Measurements from ENCODE around the gene CYSTM1. TPM values are rescaled to one million over a fixed set of nuclear protein-coding genes. Genes with fewer than 3 reads are reported as not detected.

The CYSTM1 gene
- total RNA-seq, 2 experiments from 2014 or later: 8.6 to 10.3 TPM

GRCh38 chr5:140248414-140248813 is 73.4 kb downstream of the CYSTM1 start:
- DNase-seq: no peak
- Mint-ChIP-seq H3K4me1 (peaks cover 59% of the 10 kb centered on the region), H3K27ac (no peak overlapping the region), H3K9me3 (peaks cover 2% of the 10 kb centered on the region), H3K4me3 (no peak overlapping the region), H3K36me3 (ENCODE audit: low read depth) (peaks cover 38% of the 10 kb centered on the region), H3K27me3 (no peaks in the 10 kb centered on the region)
- ChIA-PET POLR2A (interaction anchor here (0.6 kb wide), 1 partner anchor 14 kb away, joined by 3 read pairs; no protein-coding TSS in a partner anchor), CTCF (interaction anchor here (1.4 to 7.6 kb wide), 5 partner anchors 47 to 113 kb away, joined by 3 to 88 read pairs (median 7); partner anchors contain the start of genes HBEGF and SLC4A9)

DNA sequence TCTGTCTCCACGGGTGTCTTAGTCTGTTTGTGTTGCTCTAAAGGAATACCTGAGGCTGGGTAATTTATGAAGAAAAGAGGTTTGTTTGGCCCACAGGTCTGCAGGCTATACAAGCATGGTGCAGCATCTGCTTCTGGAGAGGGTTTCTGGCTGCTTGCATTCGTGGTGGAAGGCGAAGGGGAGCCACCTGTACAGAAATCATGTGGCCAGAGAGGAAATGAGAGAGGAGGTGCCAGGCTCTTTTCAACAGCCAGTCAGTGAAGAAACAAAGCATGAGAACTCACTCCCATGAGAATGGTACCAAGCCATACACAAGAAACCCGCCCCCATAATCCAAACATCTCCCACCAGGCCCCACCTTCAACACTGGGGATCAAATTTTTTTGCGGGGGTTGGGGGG is 74.5 kb downstream of the CYSTM1 start:
- Mint-ChIP-seq H3K4me1 (peaks cover 56% of the 10 kb centered on the region), H3K27ac (peak overlapping the region; percentile 87)
- DNase-seq: no peak

DNA sequence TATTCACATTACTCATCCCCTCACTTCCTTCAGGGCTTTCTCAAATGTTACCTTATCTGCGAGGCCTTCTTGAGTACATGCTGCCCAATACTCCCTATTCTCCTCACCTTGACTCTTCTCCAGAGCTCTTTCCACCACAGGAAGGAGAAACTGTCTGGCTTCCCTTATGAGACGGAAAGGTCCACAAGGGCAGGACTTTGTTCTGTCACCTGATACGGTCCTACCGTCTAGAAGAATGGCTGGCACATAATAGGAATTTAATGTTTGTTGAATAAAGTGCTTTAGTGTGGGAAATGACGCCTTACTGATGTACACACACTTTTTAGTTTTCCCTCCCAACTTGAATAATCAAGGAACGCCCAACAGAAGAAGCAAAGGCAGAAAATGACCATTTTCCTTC is 75.4 kb downstream of the CYSTM1 start:
- Mint-ChIP-seq H3K4me1 (peaks cover 48% of the 10 kb centered on the region), H3K27ac (peak overlapping the region; percentile 87), H3K27me3 (no peaks in the 10 kb centered on the region), H3K4me3 (no peak overlapping the region), H3K36me3 (ENCODE audit: low read depth) (peaks cover 30% of the 10 kb centered on the region), H3K9me3 (peaks cover 2% of the 10 kb centered on the region)
- ChIA-PET CTCF (interaction anchor here (1.4 to 3.1 kb wide), 5 partner anchors 9 to 113 kb away, joined by 4 to 19 read pairs (median 5); partner anchors contain the start of gene HBEGF), POLR2A (no interaction called here)
- no peak for DNase-seq

More for the DNA sequence above, 74.5 kb downstream of the CYSTM1 start:
- Mint-ChIP-seq H3K9me3 (peaks cover 2% of the 10 kb centered on the region), H3K4me3 (no peak overlapping the region), H3K27me3 (no peaks in the 10 kb centered on the region), H3K36me3 (ENCODE audit: low read depth) (peaks cover 37% of the 10 kb centered on the region)
- POLR2A ChIA-PET: no interaction called here
- CTCF ChIA-PET: interaction anchor here (2.7 kb wide), 1 partner anchor 97 kb away, joined by 10 read pairs; the partner anchor contains the start of gene HBEGF

- H3K4me1 Mint-ChIP-seq: peaks cover 36% of the 10 kb centered on the region
- peak; percentile 80 for DNase-seq
- H3K4me3 Mint-ChIP-seq: peak overlapping the region; percentile 53
- peaks cover 2% of the 10 kb centered on the region for H3K9me3 Mint-ChIP-seq
- peak overlapping the region; percentile 85 for H3K27ac Mint-ChIP-seq
- ChIA-PET POLR2A (interaction anchor here (0.5 kb wide), 1 partner anchor 52 kb away, joined by 4 read pairs; no protein-coding TSS in a partner anchor), CTCF (interaction anchor here (0.7 to 8.2 kb wide), 8 partner anchors 7 to 383 kb away, joined by 3 to 59 read pairs (median 4); partner anchors contain the start of gene HBEGF)
- no peaks in the 10 kb centered on the region for H3K27me3 Mint-ChIP-seq
- peaks cover 28% of the 10 kb centered on the region for H3K36me3 Mint-ChIP-seq (ENCODE audit: low read depth)
Observed at GRCh38 chr5:140251527-140251973, 76.6 kb downstream of the CYSTM1 start.

DNA sequence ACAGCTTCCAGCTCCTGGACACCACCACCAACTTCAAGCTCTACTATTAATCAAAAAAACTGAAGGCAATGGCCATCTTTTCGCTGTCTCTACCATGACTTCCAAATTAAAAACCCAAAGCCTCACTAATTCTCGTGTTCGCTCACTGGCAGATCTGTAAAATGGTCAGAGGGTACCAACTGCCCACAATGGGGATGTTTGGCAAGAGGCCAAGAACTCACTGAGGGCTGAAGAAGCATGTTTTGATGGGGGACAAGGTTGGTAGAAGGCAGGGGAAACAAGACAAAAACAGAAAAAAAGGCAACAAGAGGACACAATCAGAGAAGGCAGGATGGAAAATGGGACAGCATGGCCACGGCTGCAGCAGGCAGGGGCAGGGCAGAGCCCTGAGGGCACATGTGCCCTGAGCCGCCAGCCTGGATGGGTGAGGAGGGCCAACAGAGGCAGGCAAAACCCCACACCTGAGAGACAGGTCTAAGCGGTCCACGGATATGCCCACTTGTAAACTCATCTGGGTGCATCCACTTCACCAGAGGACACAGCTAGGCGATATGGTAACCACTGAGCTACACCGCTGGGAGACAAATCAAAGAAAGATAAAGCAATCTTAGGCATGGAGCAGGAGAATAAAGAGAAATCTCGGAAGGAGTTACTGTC is 77.6 kb downstream of the CYSTM1 start:
- POLR2A ChIA-PET: no interaction called here
- CTCF ChIA-PET: interaction anchor here (0.6 to 8.2 kb wide), 8 partner anchors 8 to 644 kb away, joined by 3 to 59 read pairs (median 4); partner anchors contain the start of gene HBEGF
- Mint-ChIP-seq H3K36me3 (ENCODE audit: low read depth) (peaks cover 33% of the 10 kb centered on the region), H3K4me1 (peaks cover 33% of the 10 kb centered on the region), H3K9me3 (peaks cover 2% of the 10 kb centered on the region), H3K4me3 (no peak overlapping the region), H3K27ac (peak overlapping the region; percentile 85), H3K27me3 (no peaks in the 10 kb centered on the region)
- DNase-seq: no peak

- H3K27me3 Mint-ChIP-seq: no peaks in the 10 kb centered on the region
- ChIA-PET CTCF (interaction anchor here (0.6 to 8.2 kb wide), 5 partner anchors 10 to 104 kb away, joined by 4 to 59 read pairs (median 4); partner anchors contain the start of gene HBEGF), POLR2A (no interaction called here)
- peaks cover 2% of the 10 kb centered on the region for H3K9me3 Mint-ChIP-seq
- no peak overlapping the region for H3K4me3 Mint-ChIP-seq
- peaks cover 44% of the 10 kb centered on the region for H3K36me3 Mint-ChIP-seq (ENCODE audit: low read depth)
- peaks cover 38% of the 10 kb centered on the region for H3K4me1 Mint-ChIP-seq
- no peak for DNase-seq
- no peak overlapping the region for H3K27ac Mint-ChIP-seq
Observed at GRCh38 chr5:140253985-140254384, 79.0 kb downstream of the CYSTM1 start.

DNA sequence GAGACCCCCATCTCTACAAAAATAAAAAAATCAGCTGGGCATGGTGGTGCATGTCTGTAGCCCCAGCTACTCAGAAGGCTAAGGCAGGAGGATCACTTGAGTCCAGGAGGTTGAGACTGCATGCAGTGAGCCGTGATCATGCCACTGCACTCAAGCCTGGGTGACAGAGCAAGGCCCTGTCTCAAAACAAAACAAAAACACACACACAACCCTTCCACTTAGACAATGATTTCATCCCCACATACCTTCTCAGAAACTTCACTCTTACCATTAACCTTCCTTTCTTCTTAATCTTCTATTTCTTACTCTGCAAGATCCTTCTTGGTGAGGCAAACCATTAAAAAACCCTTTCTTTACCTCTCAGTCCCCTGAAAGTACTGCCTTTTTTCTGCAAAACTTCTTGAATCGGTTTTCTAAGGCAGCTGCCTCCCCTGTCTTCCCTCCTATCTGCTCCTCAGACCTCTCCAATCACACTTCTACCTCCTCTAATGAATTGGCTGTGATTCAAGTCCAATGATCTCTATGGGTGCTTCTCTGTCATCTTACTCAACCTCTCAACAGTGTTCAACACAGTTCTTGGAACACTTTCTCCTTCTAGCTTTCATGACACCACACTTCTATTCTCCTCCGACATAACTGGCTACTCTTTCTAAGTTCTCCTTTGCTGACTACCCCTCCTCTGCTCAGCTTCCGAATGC is 80.6 kb downstream of the CYSTM1 start:
- Mint-ChIP-seq H3K27ac (no peak overlapping the region), H3K36me3 (ENCODE audit: low read depth) (peaks cover 43% of the 10 kb centered on the region), H3K4me1 (peaks cover 37% of the 10 kb centered on the region), H3K9me3 (peaks cover 10% of the 10 kb centered on the region), H3K27me3 (no peaks in the 10 kb centered on the region), H3K4me3 (no peak overlapping the region)
- POLR2A ChIA-PET: no interaction called here
- no peak for DNase-seq
- CTCF ChIA-PET: interaction anchor here (1.0 to 8.2 kb wide), 5 partner anchors 9 to 383 kb away, joined by 3 to 59 read pairs (median 4); no protein-coding TSS in a partner anchor

GRCh38 chr5:140256726-140257125 is 81.7 kb downstream of the CYSTM1 start:
- no peak overlapping the region for H3K4me3 Mint-ChIP-seq
- no peak for DNase-seq
- peaks cover 44% of the 10 kb centered on the region for H3K4me1 Mint-ChIP-seq
- ChIA-PET CTCF (interaction anchor here (0.7 to 8.2 kb wide), 6 partner anchors 10 to 107 kb away, joined by 3 to 59 read pairs (median 4); no protein-coding TSS in a partner anchor), POLR2A (interaction anchor here (0.6 kb wide), 1 partner anchor 90 kb away, joined by 3 read pairs; the partner anchor contains the start of gene HBEGF)
- H3K9me3 Mint-ChIP-seq: peaks cover 10% of the 10 kb centered on the region
- H3K27ac Mint-ChIP-seq: no peak overlapping the region
- peaks cover 46% of the 10 kb centered on the region for H3K36me3 Mint-ChIP-seq (ENCODE audit: low read depth)
- H3K27me3 Mint-ChIP-seq: no peaks in the 10 kb centered on the region

- no peak for DNase-seq
- Mint-ChIP-seq H3K4me3 (no peak overlapping the region), H3K36me3 (ENCODE audit: low read depth) (peaks cover 49% of the 10 kb centered on the region), H3K27me3 (no peaks in the 10 kb centered on the region), H3K4me1 (peaks cover 53% of the 10 kb centered on the region), H3K9me3 (peaks cover 10% of the 10 kb centered on the region), H3K27ac (peak overlapping the region; percentile 80)
- CTCF ChIA-PET: interaction anchor here (0.6 to 8.2 kb wide), 5 partner anchors 11 to 91 kb away, joined by 3 to 59 read pairs (median 5); no protein-coding TSS in a partner anchor
- POLR2A ChIA-PET: no interaction called here
Observed at GRCh38 chr5:140258016-140258415, 83.0 kb downstream of the CYSTM1 start.

DNA sequence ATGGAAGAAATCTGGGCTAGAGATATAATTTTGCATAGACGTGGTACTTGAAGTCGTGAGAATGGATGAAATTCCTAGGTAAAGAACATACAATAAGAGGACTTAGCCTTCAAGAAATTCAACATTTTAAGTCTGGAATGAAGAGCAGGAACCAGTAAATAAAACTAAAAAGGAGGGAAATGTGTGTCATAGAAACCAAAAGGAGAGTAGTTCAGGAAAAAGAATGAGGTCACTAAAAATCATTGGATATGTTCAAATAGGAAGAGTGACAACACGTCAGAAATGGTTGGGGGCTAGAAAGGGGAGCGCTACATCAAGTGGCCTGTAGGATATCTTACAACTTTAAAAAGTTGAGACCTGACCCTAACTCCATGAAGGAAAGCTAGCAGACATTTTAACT is 83.9 kb downstream of the CYSTM1 start:
- Mint-ChIP-seq H3K4me3 (no peak overlapping the region), H3K27ac (peak overlapping the region; percentile 80), H3K9me3 (peaks cover 10% of the 10 kb centered on the region), H3K36me3 (ENCODE audit: low read depth) (peaks cover 47% of the 10 kb centered on the region), H3K4me1 (peaks cover 57% of the 10 kb centered on the region), H3K27me3 (no peaks in the 10 kb centered on the region)
- no peak for DNase-seq
- ChIA-PET POLR2A (no interaction called here), CTCF (interaction anchor here (1.4 to 8.2 kb wide), 3 partner anchors 10 to 19 kb away, joined by 4 to 59 read pairs (median 7); no protein-coding TSS in a partner anchor)

- Mint-ChIP-seq H3K27ac (peak overlapping the region; percentile 80), H3K4me3 (peak overlapping the region; percentile 3), H3K9me3 (peaks cover 10% of the 10 kb centered on the region), H3K4me1 (peaks cover 62% of the 10 kb centered on the region), H3K36me3 (ENCODE audit: low read depth) (peaks cover 51% of the 10 kb centered on the region), H3K27me3 (no peaks in the 10 kb centered on the region)
- ChIA-PET CTCF (interaction anchor here (8.2 kb wide), 1 partner anchor 15 kb away, joined by 59 read pairs; no protein-coding TSS in a partner anchor), POLR2A (no interaction called here)
- DNase-seq: peak; percentile 40
Observed at GRCh38 chr5:140259500-140259899, 84.5 kb downstream of the CYSTM1 start.

DNA sequence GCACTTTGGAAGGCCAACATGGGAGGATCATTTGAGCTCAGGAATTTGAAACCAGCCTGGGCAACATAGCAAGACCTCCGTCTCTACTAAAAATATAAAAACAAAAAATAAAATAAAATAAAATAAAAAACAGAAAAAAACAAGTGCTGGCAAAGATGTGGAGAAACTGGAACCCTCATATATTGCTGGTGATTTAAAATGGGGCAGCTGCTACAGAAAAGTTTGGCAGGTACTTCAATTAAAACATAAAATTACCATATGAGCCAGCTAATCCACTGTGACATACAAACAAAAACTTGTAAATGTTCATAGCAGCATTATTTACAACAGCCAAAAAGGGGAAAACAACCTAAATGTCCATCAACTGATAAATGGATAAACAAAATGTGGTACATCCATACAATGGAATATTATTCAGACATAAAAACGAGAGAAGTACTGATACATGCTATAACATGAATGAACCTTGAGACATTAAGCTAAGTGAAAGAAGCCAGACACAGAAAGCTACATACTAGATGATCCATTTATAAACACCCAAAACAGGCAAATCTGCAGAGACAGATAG is 85.2 kb downstream of the CYSTM1 start:
- no peak for DNase-seq
- Mint-ChIP-seq H3K9me3 (peaks cover 10% of the 10 kb centered on the region), H3K36me3 (ENCODE audit: low read depth) (peaks cover 54% of the 10 kb centered on the region), H3K27me3 (no peaks in the 10 kb centered on the region), H3K27ac (peak overlapping the region; percentile 80), H3K4me1 (peaks cover 67% of the 10 kb centered on the region), H3K4me3 (no peak overlapping the region)
- POLR2A ChIA-PET: no interaction called here
- CTCF ChIA-PET: interaction anchor here (1.0 kb wide), 1 partner anchor 81 kb away, joined by 4 read pairs; no protein-coding TSS in a partner anchor
